COR-L47 (cell line): ENCODE data around the gene TREML2.
"Not testable (repeated sequence)": the region's sequence is repeated elsewhere in the genome, so short reads cannot be mapped to it uniquely, and the experiment has no call there.

ENCODE experiments used
- DNase-seq: peaks from one replicate; lab custom pipeline; 2025; lab: John Stamatoyannopoulos, UW

The TREML2 gene

GRCh38 chr6:41208439-41209106 is 7.6 kb upstream of the TREML2 start:
- DNase-seq = no peak

GRCh38 chr6:41204156-41204555 is 3.2 kb upstream of the TREML2 start:
- no peak for DNase-seq

GRCh38 chr6:41201764-41202173 is 820 bp upstream of the TREML2 start:
- no peak for DNase-seq

GRCh38 chr6:41200296-41200900 is 551 bp downstream of the TREML2 start:
- no peak for DNase-seq

GRCh38 chr6:41199552-41200246 is 1.2 kb downstream of the TREML2 start:
- DNase-seq = no peak

GRCh38 chr6:41197234-41197633 is 3.7 kb downstream of the TREML2 start:
- DNase-seq = no peak

GRCh38 chr6:41194386-41194785 is 6.6 kb downstream of the TREML2 start:
- no peak for DNase-seq

- no peak for DNase-seq
These were observed 7.1 kb downstream of the TREML2 start for GRCh38 chr6:41193884-41194283.

GRCh38 chr6:41193171-41193734 is 7.7 kb downstream of the TREML2 start:
- no peak for DNase-seq

- no peak for DNase-seq
These were observed 9.4 kb downstream of the TREML2 start for GRCh38 chr6:41191569-41191968.

GRCh38 chr6:41190791-41191190 is 10.2 kb downstream of the TREML2 start:
- DNase-seq = no peak

- DNase-seq = no peak
These were observed 11.0 kb downstream of the TREML2 start for GRCh38 chr6:41189967-41190366.

GRCh38 chr6:41189046-41189445 is 11.9 kb downstream of the TREML2 start:
- DNase-seq = not testable (repeated sequence)

- DNase-seq = no peak
These were observed 12.7 kb downstream of the TREML2 start for GRCh38 chr6:41187924-41188886.

GRCh38 chr6:41186031-41186562 is 14.9 kb downstream of the TREML2 start:
- DNase-seq = no peak

- DNase-seq = no peak
These were observed 16.2 kb downstream of the TREML2 start for GRCh38 chr6:41184761-41185160.

- DNase-seq = peak; percentile 37
These were observed 18.6 kb downstream of the TREML2 start for GRCh38 chr6:41182069-41183034.

- DNase-seq = no peak
These were observed 19.4 kb downstream of the TREML2 start for GRCh38 chr6:41181566-41181965.

GRCh38 chr6:41179163-41179562 is 21.8 kb downstream of the TREML2 start:
- no peak for DNase-seq

GRCh38 chr6:41177695-41178094 is 23.3 kb downstream of the TREML2 start:
- DNase-seq = no peak
